ENCODE results near the gene SS18L1.

DNA sequence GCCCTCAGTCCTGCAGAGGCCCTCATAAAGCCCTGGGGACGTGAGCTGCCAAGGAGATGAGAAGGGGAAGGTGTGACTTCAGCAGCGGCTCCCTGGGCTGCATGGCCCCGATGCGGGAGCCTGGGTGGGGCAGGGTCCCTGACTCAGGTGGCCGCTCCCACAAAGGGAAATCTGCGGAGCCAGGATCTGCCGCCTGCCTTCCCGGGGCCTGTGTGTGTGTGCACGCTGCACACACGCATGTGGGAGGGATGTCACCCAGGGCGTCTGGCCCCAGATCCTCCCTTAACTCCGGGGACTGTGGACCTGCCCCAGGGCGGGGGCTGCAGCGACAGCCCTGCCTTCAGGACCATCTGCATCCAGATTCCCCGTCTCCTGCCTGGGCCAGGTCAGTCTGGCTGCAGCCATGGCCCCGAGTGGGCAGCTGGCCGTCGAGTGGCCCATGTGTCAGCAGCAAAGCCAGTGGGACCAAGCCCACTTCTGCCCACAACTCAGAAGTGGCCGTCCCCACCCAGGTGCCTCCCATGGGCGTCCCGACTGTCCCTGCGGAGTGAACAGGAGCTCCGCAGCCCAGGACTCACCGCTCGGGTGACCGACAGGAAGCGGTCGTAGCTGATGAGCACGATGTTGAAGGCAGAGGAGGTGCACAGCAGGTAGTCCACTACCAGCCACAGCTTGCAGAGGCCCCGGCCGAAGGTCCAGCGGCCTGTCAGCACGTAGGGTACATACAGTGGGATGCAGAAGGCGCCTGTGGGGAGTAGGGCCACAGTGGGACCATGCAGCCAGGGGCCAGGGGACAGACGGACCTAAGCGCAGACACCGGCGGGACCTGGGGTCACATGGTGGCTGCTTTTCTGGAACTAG lies 74.6 kb downstream of the SS18L1 start:
- TF ChIP-seq POLR2A (IDR thresholded peaks at IDR 0.05; ENCODE audit: low read depth, low read length) (no peak), POU2F2 (IDR thresholded peaks at IDR 0.05; ENCODE audit: low read depth, low read length) (no peak)
